WTC11 (cell line): ENCODE data around the gene PLEKHM3. TPM values are rescaled to one million over a fixed set of nuclear protein-coding genes. Genes with fewer than 3 reads are reported as not detected.

Experiments
- ATAC-seq: fragments of 200-7000 bp; cut with Tn5 transposase; 2 replicates; pipeline ENCODE4 v1.10.0; 2021; ENCODE audit warnings: mild to moderate bottlenecking, moderate library complexity
- CTCF ChIA-PET: fragments of 300-600 bp; sonication (Branson Sonifier 250); formaldehyde crosslinking; loops from one replicate; lab custom pipeline; 2021; ENCODE audit warnings: antibody characterized with exemption; lab: Charles Lee
- POLR2A ChIA-PET: fragments of 350-600 bp; sonication (Branson Sonifier 250); formaldehyde crosslinking; loops from one replicate; lab custom pipeline; 2021; ENCODE audit warnings: antibody characterized with exemption; lab: Charles Lee
- DNase-seq: peaks from one replicate; pipeline ENCODE4 v3.0.0; 2021; ENCODE audit warnings: low spot score
- H3K27ac Mint-ChIP-seq: 2 replicates; pipeline ENCODE4 v1.8.0; 2021; ENCODE audit warnings: mixed read lengths
- H3K27me3 Mint-ChIP-seq: 2 replicates; pipeline ENCODE4 v1.8.0; 2021; ENCODE audit warnings: low read depth, mild to moderate bottlenecking, moderate library complexity, mixed read lengths
- H3K36me3 Mint-ChIP-seq: 2 replicates; pipeline ENCODE4 v1.8.0; 2021; ENCODE audit warnings: mixed read lengths
- H3K4me1 Mint-ChIP-seq: 2 replicates; pipeline ENCODE4 v1.8.0; 2022; ENCODE audit warnings: mixed read lengths
- H3K4me3 Mint-ChIP-seq: 2 replicates; pipeline ENCODE4 v1.8.0; 2021; ENCODE audit warnings: mild to moderate bottlenecking, moderate library complexity, mixed read lengths
- H3K9me3 Mint-ChIP-seq: 2 replicates; pipeline ENCODE4 v1.8.0; 2021; ENCODE audit warnings: mixed read lengths
- ATF6 ChIP-seq: sonication (generic); formaldehyde crosslinking; IDR thresholded peaks from 2 replicates; pipeline ENCODE4 v1.8.1; 2023; ENCODE audit warnings: mild to moderate bottlenecking, missing genetic modification reagents
- FOXJ3 ChIP-seq: sonication (generic); formaldehyde crosslinking; IDR thresholded peaks from 2 replicates; pipeline ENCODE4 v1.9.0; 2021; ENCODE audit warnings: missing genetic modification reagents, mild to moderate bottlenecking, borderline replicate concordance
- GABPB1 ChIP-seq: sonication (generic); formaldehyde crosslinking; IDR thresholded peaks from 2 replicates; pipeline ENCODE4 v1.8.1; 2023; ENCODE audit warnings: mild to moderate bottlenecking, missing genetic modification reagents
- GRHL2 ChIP-seq: fragments of 250-450 bp; sonication (Bioruptor Pico); IDR thresholded peaks from 2 replicates; pipeline ENCODE4 v1.8.0; 2022; ENCODE audit warnings: mild to moderate bottlenecking, moderate library complexity; ENCODE audit not compliant: insufficient replicate concordance, severe bottlenecking
- JUN ChIP-seq: sonication (generic); formaldehyde crosslinking; IDR thresholded peaks from 2 replicates; pipeline ENCODE4 v1.8.0; 2023; ENCODE audit warnings: mild to moderate bottlenecking, missing genetic modification reagents
- MAX ChIP-seq: sonication (generic); formaldehyde crosslinking; IDR thresholded peaks from 2 replicates; pipeline ENCODE4 v1.8.0; 2022; ENCODE audit warnings: mild to moderate bottlenecking, missing genetic modification reagents
- NFATC4 ChIP-seq: fragments of 250-450 bp; sonication (Bioruptor Pico); IDR thresholded peaks from 2 replicates; pipeline ENCODE4 v1.9.0; 2021; ENCODE audit warnings: mild to moderate bottlenecking
- NR1H2 ChIP-seq: sonication (generic); formaldehyde crosslinking; IDR thresholded peaks from 2 replicates; pipeline ENCODE4 v1.9.0; 2021; ENCODE audit warnings: mild to moderate bottlenecking, moderate library complexity, missing genetic modification reagents
- NR3C1 ChIP-seq: sonication (generic); formaldehyde crosslinking; conservative IDR thresholded peaks from 2 replicates; pipeline ENCODE4 v1.8.1; 2023; ENCODE audit warnings: low read depth, mild to moderate bottlenecking, missing genetic modification reagents
- PREB ChIP-seq: sonication (generic); formaldehyde crosslinking; IDR thresholded peaks from 2 replicates; pipeline ENCODE4 v1.8.1; 2022; ENCODE audit warnings: mild to moderate bottlenecking, missing genetic modification reagents, moderate library complexity, borderline replicate concordance
- SMAD4 ChIP-seq: sonication (generic); formaldehyde crosslinking; IDR thresholded peaks from 2 replicates; pipeline ENCODE4 v1.8.0; 2022; ENCODE audit warnings: mild to moderate bottlenecking, missing genetic modification reagents
- SP1 ChIP-seq: sonication (generic); formaldehyde crosslinking; conservative IDR thresholded peaks from 2 replicates; pipeline ENCODE4 v1.8.1; 2022; ENCODE audit warnings: missing genetic modification reagents
- TEAD1 ChIP-seq: sonication (generic); formaldehyde crosslinking; IDR thresholded peaks from 2 replicates; pipeline ENCODE4 v1.8.0; 2022; ENCODE audit warnings: mild to moderate bottlenecking, missing genetic modification reagents
- TP53 ChIP-seq: sonication (generic); formaldehyde crosslinking; IDR thresholded peaks from 2 replicates; pipeline ENCODE4 v1.8.1; 2023; ENCODE audit warnings: mild to moderate bottlenecking, missing genetic modification reagents
- ZNF219 ChIP-seq: sonication (generic); formaldehyde crosslinking; IDR thresholded peaks from 2 replicates; pipeline ENCODE4 v1.8.0; 2023; ENCODE audit warnings: missing genetic modification reagents, mild to moderate bottlenecking, borderline replicate concordance
- ZNF317 ChIP-seq: sonication (generic); formaldehyde crosslinking; IDR thresholded peaks from 2 replicates; pipeline ENCODE4 v1.8.1; 2023; ENCODE audit warnings: low read depth, mild to moderate bottlenecking, moderate library complexity, missing genetic modification reagents, borderline replicate concordance
- ZNF671 ChIP-seq: fragments of 250-450 bp; sonication (Bioruptor Pico); IDR thresholded peaks from 2 replicates; pipeline ENCODE4 v1.8.0; 2021; ENCODE audit warnings: mild to moderate bottlenecking
- total RNA-seq: library from RNA; stranded (reverse); gene quantifications from 3 replicates; pipeline ENCODE4 v1.2.3, GENCODE V29; 2021
- TF ChIP-seq, protein P1 (sequence below): sonication (generic); formaldehyde crosslinking; conservative IDR thresholded peaks from 2 replicates; pipeline ENCODE4 v1.8.1; 2023; ENCODE audit warnings: mild to moderate bottlenecking, low read depth, missing genetic modification reagents, moderate library complexity
- TF ChIP-seq, protein P2 (sequence below): sonication (generic); formaldehyde crosslinking; IDR thresholded peaks from 2 replicates; pipeline ENCODE4 v1.8.0; 2022; ENCODE audit warnings: mild to moderate bottlenecking, missing genetic modification reagents
- TF ChIP-seq, protein P3 (sequence below): sonication (generic); formaldehyde crosslinking; IDR thresholded peaks from 2 replicates; pipeline ENCODE4 v1.8.1; 2023; ENCODE audit warnings: mild to moderate bottlenecking, missing genetic modification reagents, moderate library complexity

PLEKHM3 gene
- total RNA-seq, 1 experiment from 2014 or later = 5.8 TPM

- TF ChIP-seq, protein P1, sequence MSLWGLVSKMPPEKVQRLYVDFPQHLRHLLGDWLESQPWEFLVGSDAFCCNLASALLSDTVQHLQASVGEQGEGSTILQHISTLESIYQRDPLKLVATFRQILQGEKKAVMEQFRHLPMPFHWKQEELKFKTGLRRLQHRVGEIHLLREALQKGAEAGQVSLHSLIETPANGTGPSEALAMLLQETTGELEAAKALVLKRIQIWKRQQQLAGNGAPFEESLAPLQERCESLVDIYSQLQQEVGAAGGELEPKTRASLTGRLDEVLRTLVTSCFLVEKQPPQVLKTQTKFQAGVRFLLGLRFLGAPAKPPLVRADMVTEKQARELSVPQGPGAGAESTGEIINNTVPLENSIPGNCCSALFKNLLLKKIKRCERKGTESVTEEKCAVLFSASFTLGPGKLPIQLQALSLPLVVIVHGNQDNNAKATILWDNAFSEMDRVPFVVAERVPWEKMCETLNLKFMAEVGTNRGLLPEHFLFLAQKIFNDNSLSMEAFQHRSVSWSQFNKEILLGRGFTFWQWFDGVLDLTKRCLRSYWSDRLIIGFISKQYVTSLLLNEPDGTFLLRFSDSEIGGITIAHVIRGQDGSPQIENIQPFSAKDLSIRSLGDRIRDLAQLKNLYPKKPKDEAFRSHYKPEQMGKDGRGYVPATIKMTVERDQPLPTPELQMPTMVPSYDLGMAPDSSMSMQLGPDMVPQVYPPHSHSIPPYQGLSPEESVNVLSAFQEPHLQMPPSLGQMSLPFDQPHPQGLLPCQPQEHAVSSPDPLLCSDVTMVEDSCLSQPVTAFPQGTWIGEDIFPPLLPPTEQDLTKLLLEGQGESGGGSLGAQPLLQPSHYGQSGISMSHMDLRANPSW (CRISPR knock-in tag) = no peak
- no peak for TF ChIP-seq PREB (CRISPR knock-in tag)
- TF ChIP-seq ZNF671 (CRISPR knock-in tag) = no peak
- no peak for TF ChIP-seq NR3C1 (CRISPR knock-in tag)
- TF ChIP-seq ZNF317 (CRISPR knock-in tag) = no peak
- no peak for TF ChIP-seq NFATC4 (CRISPR knock-in tag)
- TF ChIP-seq ZNF219 (CRISPR knock-in tag) = no peak
- no peak for TF ChIP-seq TEAD1 (CRISPR knock-in tag)
Measured at GRCh38 chr2:208033701-208034502, 8.6 kb upstream of the PLEKHM3 start (continued).

DNA sequence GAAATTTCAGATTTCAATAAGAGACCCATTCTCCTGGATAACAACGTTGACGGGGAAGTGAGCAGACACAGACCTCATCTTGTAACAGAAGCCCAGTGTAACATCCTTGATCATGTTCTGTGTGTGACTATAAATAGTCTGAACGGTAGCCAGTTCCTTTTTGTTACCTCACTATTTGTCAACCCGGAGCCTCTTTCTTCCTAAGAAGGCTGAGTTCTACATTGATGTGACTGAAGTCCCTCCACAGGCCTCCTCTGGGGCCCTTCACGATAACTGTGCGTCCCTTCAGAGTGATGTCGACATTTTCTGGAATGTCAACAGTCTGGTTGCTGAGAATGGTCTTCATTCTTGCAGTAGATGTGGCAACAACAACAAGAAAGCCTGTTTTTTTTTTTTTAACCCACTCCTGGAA lies 6.3 kb upstream of the PLEKHM3 start:
- Mint-ChIP-seq H3K27ac (no peak overlapping the region), H3K4me1 (no peaks in the 10 kb centered on the region), H3K36me3 (0 out of 2 replicates have a peak, but pooled peaks cover 4% of the 10 kb centered on the region), H3K9me3 (peaks cover 13% of the 10 kb centered on the region), H3K27me3 (no peaks in the 10 kb centered on the region), H3K4me3 (no peak overlapping the region)
- TF ChIP-seq GABPB1 (CRISPR knock-in tag) = peak; percentile 66
- TF ChIP-seq JUN (CRISPR knock-in tag) = no peak
- ATAC-seq (no peak), DNase-seq (no peak)
- ChIA-PET CTCF (interaction anchor here (1.2 to 3.7 kb wide), 2 partner anchors 9 to 60 kb away, joined by 3 to 14 read pairs; no protein-coding TSS in a partner anchor), POLR2A (no interaction called here)

GRCh38 chr2:208025814-208026184 lies 472 bp upstream of the PLEKHM3 start:
- H3K27ac Mint-ChIP-seq = peak overlapping the region; percentile 86
- H3K4me1 Mint-ChIP-seq = peaks cover 11% of the 10 kb centered on the region
- no peaks in the 10 kb centered on the region for H3K9me3 Mint-ChIP-seq
- ChIA-PET CTCF (interaction anchor here (0.7 to 3.5 kb wide), 8 partner anchors 8 to 399 kb away, joined by 3 to 24 read pairs (median 4); no protein-coding TSS in a partner anchor), POLR2A (interaction anchor here (0.7 to 1.8 kb wide), 3 partner anchors 129 to 260 kb away, joined by 3 to 6 read pairs (median 3); no protein-coding TSS in a partner anchor)
- peak overlapping the region; percentile 92 for H3K4me3 Mint-ChIP-seq
- H3K36me3 Mint-ChIP-seq = no peaks in the 10 kb centered on the region
- DNase-seq (peak; percentile 30), ATAC-seq (peak; percentile 55)
- H3K27me3 Mint-ChIP-seq = no peaks in the 10 kb centered on the region
- no peak for TF ChIP-seq GRHL2 (CRISPR knock-in tag)
- no peak for TF ChIP-seq FOXJ3 (CRISPR knock-in tag)
- no peak for TF ChIP-seq ATF6 (CRISPR knock-in tag)
- no peak for TF ChIP-seq TP53 (CRISPR knock-in tag)
- TF ChIP-seq MAX (CRISPR knock-in tag) = no peak
- no peak for TF ChIP-seq NR1H2
- no peak for TF ChIP-seq GABPB1 (CRISPR knock-in tag)
- TF ChIP-seq, protein P2, sequence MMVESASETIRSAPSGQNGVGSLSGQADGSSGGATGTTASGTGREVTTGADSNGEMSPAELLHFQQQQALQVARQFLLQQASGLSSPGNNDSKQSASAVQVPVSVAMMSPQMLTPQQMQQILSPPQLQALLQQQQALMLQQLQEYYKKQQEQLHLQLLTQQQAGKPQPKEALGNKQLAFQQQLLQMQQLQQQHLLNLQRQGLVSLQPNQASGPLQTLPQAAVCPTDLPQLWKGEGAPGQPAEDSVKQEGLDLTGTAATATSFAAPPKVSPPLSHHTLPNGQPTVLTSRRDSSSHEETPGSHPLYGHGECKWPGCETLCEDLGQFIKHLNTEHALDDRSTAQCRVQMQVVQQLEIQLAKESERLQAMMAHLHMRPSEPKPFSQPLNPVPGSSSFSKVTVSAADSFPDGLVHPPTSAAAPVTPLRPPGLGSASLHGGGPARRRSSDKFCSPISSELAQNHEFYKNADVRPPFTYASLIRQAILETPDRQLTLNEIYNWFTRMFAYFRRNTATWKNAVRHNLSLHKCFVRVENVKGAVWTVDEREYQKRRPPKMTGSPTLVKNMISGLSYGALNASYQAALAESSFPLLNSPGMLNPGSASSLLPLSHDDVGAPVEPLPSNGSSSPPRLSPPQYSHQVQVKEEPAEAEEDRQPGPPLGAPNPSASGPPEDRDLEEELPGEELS (CRISPR knock-in tag) = no peak
- TF ChIP-seq, protein P1 (CRISPR knock-in tag) = no peak
- TF ChIP-seq, protein P3, sequence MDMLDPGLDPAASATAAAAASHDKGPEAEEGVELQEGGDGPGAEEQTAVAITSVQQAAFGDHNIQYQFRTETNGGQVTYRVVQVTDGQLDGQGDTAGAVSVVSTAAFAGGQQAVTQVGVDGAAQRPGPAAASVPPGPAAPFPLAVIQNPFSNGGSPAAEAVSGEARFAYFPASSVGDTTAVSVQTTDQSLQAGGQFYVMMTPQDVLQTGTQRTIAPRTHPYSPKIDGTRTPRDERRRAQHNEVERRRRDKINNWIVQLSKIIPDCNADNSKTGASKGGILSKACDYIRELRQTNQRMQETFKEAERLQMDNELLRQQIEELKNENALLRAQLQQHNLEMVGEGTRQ = no peak
- no peak for TF ChIP-seq SMAD4
- no peak for TF ChIP-seq SP1 (CRISPR knock-in tag)
